K562 (cell line): ENCODE results near the gene MBOAT1. TPM values are rescaled to one million over a fixed set of nuclear protein-coding genes. Genes with fewer than 3 reads are reported as not detected.

ENCODE experiments used
- CBFA2T3 ChIP-seq: fragments of 450-650 bp; IDR thresholded peaks from 2 replicates; pipeline ENCODE4 v1.6.1; 2017
- ETS2 ChIP-seq: IDR thresholded peaks from 2 replicates; pipeline ENCODE4 v1.6.1; 2016; ENCODE audit warnings: borderline replicate concordance, missing genetic modification characterization, mild to moderate bottlenecking, moderate library complexity, missing compliant biosample characterization; ENCODE audit not compliant: poor library complexity, severe bottlenecking
- HIVEP1 ChIP-seq: fragments of 250-450 bp; sonication (Bioruptor Pico); IDR thresholded peaks from 2 replicates; pipeline ENCODE4 v1.4.0; 2020; ENCODE audit warnings: mild to moderate bottlenecking
- ILK ChIP-seq: fragments of 450-650 bp; IDR thresholded peaks from 2 replicates; pipeline ENCODE4 v1.6.1; 2016; ENCODE audit warnings: missing genetic modification characterization, low read depth, mild to moderate bottlenecking, missing compliant biosample characterization, moderate library complexity, borderline replicate concordance
- PBX2 ChIP-seq, 2 experiments: IDR thresholded peaks in 1 of 2; conservative IDR thresholded peaks in 1 of 2; 2 replicates each; pipeline ENCODE4 v1.6.1; 2016; ENCODE audit warnings: low read depth in 2 of 2, mild to moderate bottlenecking in 1 of 2, missing compliant biosample characterization in 1 of 2, missing genetic modification characterization in 1 of 2, moderate library complexity in 1 of 2
- THRAP3 ChIP-seq: fragments of 450-650 bp; IDR thresholded peaks from 2 replicates; pipeline ENCODE4 v1.6.1; 2016; ENCODE audit warnings: mild to moderate bottlenecking, inconsistent platforms, borderline replicate concordance
- ZC3H8 ChIP-seq: fragments of 450-650 bp; IDR thresholded peaks from 2 replicates; pipeline ENCODE4 v1.6.1; 2017
- ZNF407 ChIP-seq: fragments of 450-650 bp; IDR thresholded peaks from 2 replicates; pipeline ENCODE4 v1.6.1; 2016; ENCODE audit warnings: low read depth
- ZNF57 ChIP-seq: fragments of 450-650 bp; formaldehyde crosslinking; IDR thresholded peaks from 2 replicates; pipeline ENCODE4 v1.4.0; 2020; ENCODE audit warnings: mild to moderate bottlenecking, moderate library complexity
- ZNF707 ChIP-seq: fragments of 250-450 bp; sonication (Bioruptor Pico); conservative IDR thresholded peaks from 2 replicates; pipeline ENCODE4 v1.8.0; 2022; ENCODE audit warnings: inconsistent platforms, mild to moderate bottlenecking, moderate library complexity
- polyA plus RNA-seq, 8 experiments: library from polyadenylated mRNA; depleted of rRNA in 4 of 8; stranded (reverse) in 5 of 8; unstranded in 3 of 8; fragments of >200 nt; fragmentation: Nextera tagmentation in 2 of 8; fragmentation: Illumina TruSeq in 1 of 8; extraction: Ambion mirVana in 2 of 8; extraction: Trizol in 1 of 8; gene quantifications; 2 replicates each; pipeline versions ENCODE4 v1.2.1 to v1.2.3, GENCODE V29; 2011 to 2014; ENCODE audit warnings: inconsistent platforms in 1 of 8, missing spikeins in 1 of 8
- total RNA-seq, 7 experiments: library from RNA; depleted of rRNA in 6 of 7; stranded (reverse); fragments of >200 nt in 6 of 7; fragmentation: Illumina TruSeq in 2 of 7; extraction: Trizol in 2 of 7; gene quantifications; 2 replicates each; pipeline versions ENCODE4 v1.2.1 to v1.2.3, GENCODE V29; 2011 to 2021; ENCODE audit warnings: low replicate concordance in 1 of 7

MBOAT1 gene
- total and polyA plus RNA-seq, 9 of the 15 experiments (the other 6 are each of a cell fraction or from before 2014, with no cell fraction given) = 0.13 to 16.5 (median 10.3) TPM

- TF ChIP-seq ZNF407 = no peak
- no peak for TF ChIP-seq ZNF57 (CRISPR knock-in tag)
- peak; percentile 47 for TF ChIP-seq CBFA2T3
- TF ChIP-seq ETS2 (tag) = no peak
- TF ChIP-seq HIVEP1 (CRISPR knock-in tag) = 0 out of 2 replicates have a peak, but pooled peaks have one; percentile 41
- no peak for TF ChIP-seq ZC3H8
- TF ChIP-seq THRAP3 = no peak
- no peak for TF ChIP-seq PBX2 (CRISPR knock-in tag; IDR thresholded peaks at IDR 0.05; ENCODE audit: low read depth)
- peak; percentile 52 for TF ChIP-seq PBX2 (tag; conservative IDR thresholded peaks at IDR 0.05; ENCODE audit: low read depth)
- peak; percentile 53; the same call in 1 of the 2 replicates for TF ChIP-seq ZNF707 (CRISPR knock-in tag)
- peak; percentile 89 for TF ChIP-seq ILK (tag)
Observed at GRCh38 chr6:20203561-20204511, 8.4 kb downstream of the MBOAT1 start (continued).
